ENCODE results near the gene LBR.

GRCh38 chr1:225418598-225418997 is 9.2 kb downstream of the LBR start:
- TF ChIP-seq POLR2A (IDR thresholded peaks at IDR 0.05; ENCODE audit: low read depth, low read length) (no peak), TAF1 (IDR thresholded peaks at IDR 0.05; ENCODE audit: low read depth, low read length) (no peak), POLR2AphosphoS5 (IDR thresholded peaks at IDR 0.05; ENCODE audit: low read depth, low read length) (no peak), POU2F2 (IDR thresholded peaks at IDR 0.05; ENCODE audit: low read depth, low read length) (no peak), PAX5 (IDR thresholded peaks at IDR 0.05; ENCODE audit: insufficient read depth, low read length, severe bottlenecking) (no peak), SPI1 (IDR thresholded peaks at IDR 0.05; ENCODE audit: low read depth, low read length) (no peak)

All from GM12891 (cell line).